GM20431 (cell line): ENCODE data around the gene QRFP.
"Not testable (repeated sequence)": the region's sequence is repeated elsewhere in the genome, so short reads cannot be mapped to it uniquely, and the experiment has no call there.

Source experiments
- in situ Hi-C: fragments of 300-500 bp; cut with MseI, MboI; formaldehyde crosslinking; loops from one replicate; pipeline ENCODE4 v1.15.0; 2020; ENCODE audit warnings: low sequenced_read_pairs; ENCODE audit not compliant: unreplicated experiment

The QRFP gene

GRCh38 chr9:130860458-130861316 is 35.9 kb downstream of the QRFP start:
- in situ Hi-C loops, result loop anchor here (10.0 kb wide), 1 partner anchor 156 kb away; no protein-coding TSS in a partner anchor

DNA sequence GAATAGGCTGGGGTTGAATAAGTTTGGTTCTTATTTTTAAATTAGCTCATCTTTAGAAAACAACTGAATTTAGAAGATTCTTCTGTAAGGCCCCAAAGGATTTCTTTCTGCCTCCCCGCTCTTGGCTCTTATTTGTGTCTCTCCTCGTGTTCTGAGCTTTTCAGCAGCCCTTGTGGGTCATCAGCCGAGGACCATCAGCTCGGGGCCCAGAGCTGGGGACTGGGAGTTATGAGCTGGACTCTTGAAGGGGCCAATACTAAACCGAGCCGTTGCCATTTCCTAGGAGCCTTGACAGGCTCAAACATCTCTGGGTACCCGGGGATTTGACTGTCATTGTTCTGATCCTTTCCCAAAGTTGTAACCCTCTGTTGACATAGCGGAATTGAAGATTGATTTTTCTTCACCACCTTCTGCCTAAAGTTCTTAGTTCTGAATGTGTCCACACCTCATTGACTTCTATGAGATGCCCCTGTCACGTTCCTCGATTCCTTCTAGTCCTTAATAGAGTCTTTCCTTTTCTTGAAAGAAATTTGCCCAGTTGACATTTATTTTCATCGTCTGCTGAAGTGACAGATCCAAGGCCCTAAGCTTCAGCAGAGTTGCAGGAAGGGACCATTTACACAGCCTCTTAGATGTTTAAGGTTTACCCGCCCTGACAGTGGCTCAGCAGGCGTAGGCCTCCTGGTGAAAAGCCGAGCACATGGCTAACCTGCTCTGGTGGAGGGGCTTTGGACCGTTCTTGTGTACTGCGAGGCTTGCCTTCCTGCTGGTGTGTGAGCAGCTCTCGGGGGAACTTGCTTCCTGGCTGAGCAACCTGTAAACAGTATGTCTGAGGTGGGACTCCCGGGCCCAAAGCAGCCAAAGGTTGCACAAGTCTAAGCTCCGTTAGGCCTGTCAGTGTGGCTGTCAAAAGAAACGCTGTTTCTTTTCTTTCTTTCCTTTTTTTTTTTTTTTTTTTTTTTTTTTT is 37.6 kb downstream of the QRFP start:
- in situ Hi-C loops, result no loop called here

DNA sequence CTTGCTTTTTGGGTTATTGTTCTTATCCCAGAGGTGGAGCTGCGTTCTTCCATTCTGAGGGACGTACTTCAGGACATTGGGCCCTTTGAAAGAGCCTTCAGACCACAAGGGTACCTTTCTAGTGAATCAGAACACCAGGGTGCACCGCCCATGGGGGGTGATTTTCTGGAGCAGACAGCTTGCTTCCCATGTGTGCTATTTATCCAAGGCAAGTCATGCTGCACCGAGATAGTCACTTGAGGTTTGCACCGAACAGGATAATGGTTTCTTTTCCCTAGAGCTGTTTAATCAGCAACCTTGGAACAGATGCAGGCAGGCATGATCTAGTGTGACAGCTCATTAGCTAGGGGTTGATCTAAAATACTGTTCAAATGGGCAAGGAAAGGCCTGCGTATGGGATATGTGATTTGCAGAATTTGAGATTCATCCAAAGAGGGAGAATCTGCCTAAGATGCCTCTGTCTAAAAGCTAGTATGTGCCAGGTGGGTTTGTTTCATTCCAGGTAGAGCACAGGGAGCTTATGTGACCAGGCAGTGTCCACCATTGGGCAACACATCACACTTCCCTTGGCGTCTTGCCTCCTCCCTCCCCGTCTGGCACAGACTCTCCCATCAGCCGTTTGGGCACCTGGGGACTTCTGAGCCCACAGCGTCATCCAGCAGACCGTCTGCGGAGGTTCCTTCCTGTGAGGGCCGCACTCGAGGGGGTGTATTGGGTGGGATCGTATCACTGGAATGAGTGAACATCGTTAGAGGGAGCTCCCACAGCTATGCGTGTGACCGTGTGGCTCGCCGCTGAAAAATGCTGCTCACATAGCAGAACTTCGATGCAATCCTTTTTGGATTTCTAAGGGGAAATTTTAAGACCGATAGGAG is 38.5 kb downstream of the QRFP start:
- in situ Hi-C loops, result no loop called here

GRCh38 chr9:130856474-130856873 is 40.1 kb downstream of the QRFP start:
- in situ Hi-C loops, result no loop called here

- in situ Hi-C loops, result no loop called here
Observed at GRCh38 chr9:130854835-130855234, 41.8 kb downstream of the QRFP start.

- in situ Hi-C loops, result no loop called here
Observed at GRCh38 chr9:130854092-130854491, 42.5 kb downstream of the QRFP start.

DNA sequence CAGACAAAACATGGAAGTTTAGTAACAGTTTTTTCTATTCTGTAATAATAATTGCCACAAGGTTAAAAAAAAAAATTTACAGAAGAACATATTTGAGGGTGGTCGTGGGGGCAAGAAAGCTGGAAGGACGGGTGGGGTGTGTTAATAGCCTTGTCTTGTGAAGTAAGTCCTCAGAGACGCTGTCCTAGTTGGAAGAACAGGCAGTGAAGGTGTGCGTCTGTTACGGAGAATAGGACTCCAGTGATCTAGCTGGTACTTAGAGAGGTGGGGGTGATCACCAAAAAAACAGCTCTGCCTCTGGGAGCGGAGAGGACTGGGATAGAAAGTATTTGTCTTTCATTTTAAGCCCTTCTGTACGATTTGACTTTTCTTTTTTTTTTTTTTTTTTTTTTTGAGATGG is 43.8 kb downstream of the QRFP start:
- in situ Hi-C loops, result no loop called here

GRCh38 chr9:130849356-130849755 is 47.3 kb downstream of the QRFP start:
- in situ Hi-C loops, result no loop called here

DNA sequence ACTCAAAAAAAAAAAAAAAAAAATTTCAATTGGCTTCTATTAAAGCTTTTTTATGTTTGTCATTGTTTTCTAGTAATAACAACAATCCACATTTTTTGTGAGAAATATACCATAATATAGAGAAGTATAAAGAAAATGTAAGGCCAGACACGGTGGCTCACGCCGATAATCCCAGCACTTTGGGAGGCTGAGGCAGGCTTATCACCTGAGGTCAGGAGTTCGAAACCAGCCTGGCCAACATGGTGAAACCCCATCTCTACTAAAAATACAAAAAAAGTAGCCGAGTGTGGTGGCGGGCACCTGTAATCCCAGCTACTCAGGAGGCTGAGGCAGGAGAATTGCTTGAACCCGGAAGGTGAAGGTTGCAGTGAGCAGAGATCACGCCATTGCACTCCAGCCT is 48.1 kb downstream of the QRFP start:
- in situ Hi-C loops, result not testable (repeated sequence)

- in situ Hi-C loops, result no loop called here
Observed at GRCh38 chr9:130847306-130848217, 49.0 kb downstream of the QRFP start.

DNA sequence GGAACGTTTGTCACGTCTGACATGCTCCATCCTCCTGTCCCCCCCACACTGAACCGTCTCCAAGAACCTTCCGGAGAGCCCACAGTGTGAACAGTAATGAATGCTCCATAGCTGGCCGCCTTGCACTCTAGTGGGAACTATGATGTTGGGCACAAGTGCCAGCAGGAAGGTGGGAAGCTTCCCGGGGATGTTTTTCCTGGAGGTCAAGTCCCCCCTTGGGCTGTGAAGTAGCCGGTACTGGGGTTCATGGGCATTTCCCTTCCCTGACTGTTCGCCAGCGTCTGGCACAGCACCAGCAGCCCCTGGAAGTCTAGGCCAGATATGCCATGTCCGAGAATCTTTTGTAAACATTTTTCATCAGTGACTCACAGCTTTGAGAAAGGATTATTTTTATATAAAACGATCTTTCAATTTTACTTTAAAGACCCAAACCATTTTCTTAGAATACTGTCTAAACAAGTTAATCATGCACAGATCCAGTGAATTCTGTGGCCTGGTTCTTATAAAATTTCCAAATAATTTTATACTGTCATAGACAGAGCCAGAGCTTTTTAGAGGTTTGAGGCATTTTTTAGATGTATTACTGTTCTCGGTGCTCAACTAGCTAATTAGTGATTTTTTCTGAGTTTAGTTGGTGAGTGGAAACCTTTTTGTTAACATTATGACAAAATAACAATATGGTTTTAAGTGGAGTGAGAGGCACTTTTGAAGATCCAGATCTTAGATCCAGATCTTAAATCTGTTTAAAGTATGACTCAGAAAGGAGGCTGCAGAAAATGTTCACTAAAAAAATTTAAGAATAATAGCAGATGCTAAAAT is 49.9 kb downstream of the QRFP start:
- in situ Hi-C loops, result no loop called here

- in situ Hi-C loops, result no loop called here
Observed at GRCh38 chr9:130845901-130846481, 50.6 kb downstream of the QRFP start.

- in situ Hi-C loops, result no loop called here
Observed at GRCh38 chr9:130845254-130845653, 51.4 kb downstream of the QRFP start.

DNA sequence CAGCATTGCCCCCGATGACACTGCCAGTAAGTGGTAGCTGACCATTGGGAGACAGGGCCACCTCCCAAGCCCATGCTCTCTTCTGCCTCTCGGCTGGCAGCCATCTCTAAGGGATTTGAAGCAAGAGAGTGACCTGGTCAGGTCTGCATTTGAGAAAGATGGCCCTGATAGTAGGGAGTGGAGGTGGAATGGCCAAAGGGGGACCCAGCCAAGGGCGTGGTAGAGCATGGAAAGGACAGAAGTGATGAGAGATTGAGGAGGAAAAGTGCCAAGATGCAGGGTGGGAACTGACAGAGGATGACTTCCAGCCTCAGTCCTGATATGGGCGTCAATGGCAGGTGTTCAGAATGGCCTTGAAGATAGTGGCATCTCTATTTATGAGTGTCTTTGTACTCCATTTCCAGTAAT is 52.6 kb downstream of the QRFP start:
- in situ Hi-C loops, result no loop called here

DNA sequence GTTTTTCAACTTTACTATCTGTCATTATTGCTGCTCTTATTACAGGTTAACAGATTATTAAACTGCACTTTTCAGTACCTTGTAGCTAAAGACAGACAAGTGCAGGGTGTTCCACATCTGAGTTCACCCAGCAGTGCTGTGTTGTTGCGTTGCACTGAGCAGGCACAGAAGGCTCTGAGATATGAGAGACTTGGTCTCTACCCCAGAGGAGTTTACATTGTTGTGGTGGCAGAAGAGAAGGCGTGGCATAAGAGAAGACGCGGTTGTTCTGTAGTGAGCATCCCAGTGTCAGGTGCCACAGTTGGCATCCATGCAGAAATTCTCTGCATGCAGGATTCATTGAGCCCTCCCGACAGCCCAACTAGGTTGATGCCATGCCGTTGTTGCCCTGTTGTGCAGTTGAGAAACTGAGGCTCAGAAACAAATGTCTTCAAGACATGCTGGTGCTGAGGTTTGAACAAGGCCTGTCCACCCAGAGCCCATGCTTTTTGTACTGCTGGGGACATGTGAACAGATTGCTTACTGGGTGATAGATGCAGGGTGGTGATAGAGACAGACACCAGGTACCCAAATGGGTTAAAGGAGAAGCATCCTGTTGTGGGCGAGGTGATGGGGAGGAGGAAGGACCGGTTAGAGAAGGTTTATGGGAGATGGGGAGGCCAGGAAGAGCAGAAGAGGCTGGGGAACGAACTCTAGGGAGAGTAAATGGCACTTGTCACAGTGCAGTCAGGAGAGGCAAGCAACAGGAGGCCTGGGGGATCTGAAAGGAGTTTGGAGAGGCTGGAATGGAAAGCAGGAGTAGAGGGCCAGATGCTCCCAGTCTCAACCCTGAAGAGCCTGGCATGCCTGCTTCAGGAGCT is 53.3 kb downstream of the QRFP start:
- in situ Hi-C loops, result no loop called here
